ENCODE data around the gene TSPEAR.

TSPEAR gene

GRCh38 chr21:44478124-44478800, 233.1 kb downstream of the TSPEAR start:
- no peak for DNase-seq

DNA sequence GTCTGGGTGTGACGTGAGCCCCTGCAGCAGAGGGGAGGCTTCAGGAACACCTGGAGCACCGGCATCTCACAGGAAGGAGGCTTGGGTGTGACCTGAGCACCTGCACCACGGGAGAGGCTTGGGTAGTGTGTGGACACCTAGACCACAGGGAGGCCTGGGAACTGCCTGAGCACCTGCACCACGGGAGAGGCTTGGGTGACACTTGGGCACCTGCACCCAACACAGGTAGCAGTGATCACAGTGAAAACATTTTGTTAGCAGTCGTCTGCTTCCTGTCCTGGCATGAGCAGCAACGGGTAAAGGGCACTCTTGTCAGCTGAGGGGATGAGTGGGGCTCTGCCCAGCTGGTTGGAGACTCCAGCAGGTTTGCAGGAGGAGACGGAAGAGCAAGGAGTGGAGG, 233.7 kb downstream of the TSPEAR start:
- DNase-seq = no peak

DNA sequence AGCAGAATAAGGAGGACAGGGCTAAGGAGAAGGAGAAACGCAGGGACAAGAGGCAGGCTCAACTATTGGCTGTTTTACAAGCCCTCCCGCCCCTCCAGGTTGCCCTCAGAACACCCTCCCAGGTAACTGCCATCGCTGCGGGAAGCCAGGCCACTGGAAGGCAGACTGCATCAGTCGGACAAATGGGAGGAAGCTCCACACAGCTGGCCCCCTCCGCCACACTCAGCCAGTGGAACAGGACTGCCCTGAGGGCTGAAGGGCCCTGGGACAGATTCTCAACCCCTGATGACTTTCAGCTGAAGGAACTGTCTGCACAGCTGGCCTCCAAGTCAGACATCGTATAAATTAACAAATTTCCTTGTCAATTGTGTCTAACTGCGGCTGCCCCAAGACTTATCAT, 234.2 kb downstream of the TSPEAR start:
- DNase-seq = no peak

- no peak for DNase-seq
Measured at GRCh38 chr21:44475266-44475845, 236.0 kb downstream of the TSPEAR start.

DNA sequence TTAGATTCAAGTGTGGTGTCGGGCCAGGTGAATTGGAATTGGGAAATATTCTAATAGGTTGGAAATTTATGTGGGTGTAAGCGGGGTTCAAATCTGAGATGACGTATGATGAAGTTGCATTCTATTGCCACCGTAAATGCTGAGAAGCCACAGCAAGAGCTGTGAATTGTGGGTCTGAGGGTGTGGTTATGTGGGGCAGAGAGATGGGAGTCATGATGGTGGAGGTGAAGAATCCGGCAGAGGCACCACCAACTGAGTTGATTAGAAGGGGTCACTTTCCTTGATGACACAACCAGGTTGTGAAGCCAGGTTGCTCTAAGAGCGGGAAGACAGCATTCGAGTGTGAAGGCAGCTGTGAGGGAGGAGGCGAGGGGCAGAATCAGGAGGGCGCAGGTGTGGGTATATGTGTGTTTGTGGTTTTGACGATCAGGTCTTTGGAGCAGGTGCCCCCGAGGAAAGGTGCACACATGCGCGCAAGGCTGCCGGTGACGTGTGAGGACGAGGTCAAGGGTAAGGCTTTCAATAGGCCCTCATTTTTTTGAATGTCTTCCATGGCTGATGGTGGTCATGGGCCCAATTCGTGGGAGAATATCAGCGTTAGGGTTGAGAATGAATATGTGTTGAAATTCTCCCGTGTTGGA, 237.3 kb downstream of the TSPEAR start:
- no peak for DNase-seq

DNA sequence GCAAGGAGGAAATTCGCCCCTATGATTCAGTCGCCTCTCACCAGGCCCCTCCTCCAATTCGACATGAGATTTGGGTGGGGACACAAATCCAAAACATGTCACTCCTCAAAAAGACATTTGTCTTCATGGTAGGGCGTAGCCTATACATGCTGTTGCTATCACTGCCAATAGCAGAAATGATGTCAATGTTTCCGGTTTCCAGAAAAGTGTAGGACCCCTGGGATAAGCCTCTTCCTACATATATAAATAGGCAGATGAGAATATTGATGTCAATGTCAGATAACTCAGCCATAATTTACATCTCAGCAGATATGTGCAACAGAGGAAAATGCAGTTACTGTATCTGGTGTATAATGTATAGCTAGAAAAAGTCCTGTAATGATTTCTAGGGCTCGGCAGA, 239.4 kb downstream of the TSPEAR start:
- no peak for DNase-seq

DNA sequence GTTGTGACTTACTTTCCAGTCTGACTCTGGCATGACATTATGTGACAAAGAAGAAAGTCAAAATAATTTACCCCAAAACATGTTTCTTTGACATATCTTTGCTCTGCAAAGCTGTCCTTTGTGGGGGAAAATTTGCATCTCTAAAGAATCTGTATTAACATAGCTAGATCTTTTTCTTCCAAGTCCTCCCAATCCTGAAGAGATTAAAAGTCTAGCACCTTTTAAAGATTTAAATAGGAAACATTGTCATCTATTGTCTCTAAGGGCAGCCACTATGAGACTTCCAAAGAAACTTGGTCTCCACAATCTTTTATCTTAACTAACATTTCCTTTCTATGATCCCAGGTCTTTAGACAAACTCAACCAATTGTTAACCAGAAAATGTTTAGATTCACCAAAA, 240.0 kb downstream of the TSPEAR start:
- no peak for DNase-seq

DNA sequence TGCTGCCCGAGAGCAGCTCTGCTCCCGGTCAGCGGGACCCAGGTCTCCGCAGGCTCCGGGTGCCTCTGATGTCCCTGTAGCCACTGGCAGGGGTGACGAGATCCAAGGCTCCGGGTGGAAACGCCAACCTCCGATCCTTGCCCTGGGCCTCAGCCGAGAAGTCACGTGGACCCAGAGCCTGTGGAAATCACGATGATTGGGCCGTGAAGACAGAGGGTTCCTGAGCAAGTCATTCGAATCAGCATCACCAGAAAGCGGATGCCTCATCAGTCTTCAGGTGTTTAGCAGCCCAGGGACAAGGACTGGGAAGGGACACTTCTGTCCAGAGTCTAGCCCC, 243.5 kb downstream of the TSPEAR start:
- no peak for DNase-seq

- no peak for DNase-seq
Measured at GRCh38 chr21:44466996-44467858, 244.1 kb downstream of the TSPEAR start.

GRCh38 chr21:44466351-44466954, 244.9 kb downstream of the TSPEAR start:
- DNase-seq = no peak

DNA sequence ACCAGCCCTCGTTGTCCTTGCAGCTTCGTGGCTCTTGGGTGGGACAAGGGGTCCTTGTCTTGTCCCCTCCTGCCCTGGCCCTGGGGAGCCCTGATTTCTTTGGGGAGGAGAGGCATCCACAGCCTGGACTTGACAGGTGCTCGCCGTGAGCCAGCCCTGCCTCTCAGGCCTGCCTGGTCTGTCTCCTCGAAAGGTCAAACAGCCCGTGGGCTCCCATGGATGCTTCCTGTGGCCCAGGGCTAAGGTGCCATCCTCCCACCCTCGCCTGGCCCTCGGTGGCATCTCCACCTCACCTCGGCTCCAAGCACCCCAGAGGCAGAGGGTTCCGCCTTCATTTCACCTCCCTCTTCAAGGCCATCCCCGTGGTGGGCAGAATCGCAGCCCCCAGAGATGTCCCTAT, 247.0 kb downstream of the TSPEAR start:
- DNase-seq = no peak

- DNase-seq = no peak
Measured at GRCh38 chr21:44463724-44464123, 247.6 kb downstream of the TSPEAR start.

GRCh38 chr21:44462834-44463200, 248.6 kb downstream of the TSPEAR start:
- DNase-seq = no peak

DNA sequence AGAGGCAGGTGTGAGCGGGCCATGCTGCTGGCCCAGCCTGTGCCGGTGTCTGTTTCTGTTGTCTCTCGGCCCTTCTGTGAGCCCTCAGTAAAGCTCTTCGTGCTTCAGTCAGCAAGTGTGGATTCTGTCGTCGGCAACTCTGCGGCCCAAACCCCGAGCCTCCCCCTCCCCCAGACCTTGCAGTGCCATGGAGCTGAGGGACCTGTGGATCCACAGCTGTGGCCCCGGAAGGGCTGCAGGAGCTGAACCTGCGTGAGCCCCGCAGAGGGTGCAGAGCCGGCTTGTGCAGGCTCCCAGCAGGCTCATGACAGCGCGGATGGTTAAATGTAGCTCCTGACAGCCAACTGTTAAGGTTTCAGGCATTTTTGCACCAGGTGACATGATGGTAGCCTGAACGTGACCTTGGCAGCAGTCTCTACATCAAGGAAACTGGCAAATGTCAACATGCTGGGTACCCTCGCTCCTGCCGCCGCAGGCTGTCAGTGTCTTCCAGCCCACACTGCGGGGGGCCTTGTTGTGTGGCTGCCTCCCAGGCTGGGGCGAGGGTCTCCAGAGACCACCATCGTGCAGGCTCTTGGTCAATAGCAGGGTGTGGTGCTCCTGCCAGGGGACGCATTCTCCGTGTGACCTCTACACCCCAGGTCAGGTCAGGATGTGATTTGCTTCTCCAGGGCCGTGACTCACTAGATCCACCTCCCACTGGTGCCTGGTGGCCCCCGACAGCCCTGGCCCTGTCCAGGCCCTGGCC, 249.1 kb downstream of the TSPEAR start:
- no peak for DNase-seq

- no peak for DNase-seq
Measured at GRCh38 chr21:44461464-44462001, 249.8 kb downstream of the TSPEAR start.

- no peak for DNase-seq
Measured at GRCh38 chr21:44461005-44461404, 250.4 kb downstream of the TSPEAR start.

DNA sequence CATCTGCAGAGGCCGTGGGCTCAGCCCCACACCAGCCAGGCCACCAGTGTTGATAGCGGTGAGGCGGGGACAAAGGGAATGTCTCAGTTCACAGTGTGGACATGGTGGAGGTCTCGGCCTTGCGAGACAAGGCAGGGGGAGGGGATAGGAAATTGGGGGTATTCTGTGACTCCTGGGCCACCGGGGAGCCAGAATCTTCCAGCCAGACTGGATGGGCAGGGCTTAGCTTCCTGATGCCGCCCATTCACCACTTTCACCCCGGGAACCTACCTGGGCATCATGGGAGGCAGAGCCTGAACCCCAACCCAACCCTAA, 251.0 kb downstream of the TSPEAR start:
- DNase-seq = no peak

DNA sequence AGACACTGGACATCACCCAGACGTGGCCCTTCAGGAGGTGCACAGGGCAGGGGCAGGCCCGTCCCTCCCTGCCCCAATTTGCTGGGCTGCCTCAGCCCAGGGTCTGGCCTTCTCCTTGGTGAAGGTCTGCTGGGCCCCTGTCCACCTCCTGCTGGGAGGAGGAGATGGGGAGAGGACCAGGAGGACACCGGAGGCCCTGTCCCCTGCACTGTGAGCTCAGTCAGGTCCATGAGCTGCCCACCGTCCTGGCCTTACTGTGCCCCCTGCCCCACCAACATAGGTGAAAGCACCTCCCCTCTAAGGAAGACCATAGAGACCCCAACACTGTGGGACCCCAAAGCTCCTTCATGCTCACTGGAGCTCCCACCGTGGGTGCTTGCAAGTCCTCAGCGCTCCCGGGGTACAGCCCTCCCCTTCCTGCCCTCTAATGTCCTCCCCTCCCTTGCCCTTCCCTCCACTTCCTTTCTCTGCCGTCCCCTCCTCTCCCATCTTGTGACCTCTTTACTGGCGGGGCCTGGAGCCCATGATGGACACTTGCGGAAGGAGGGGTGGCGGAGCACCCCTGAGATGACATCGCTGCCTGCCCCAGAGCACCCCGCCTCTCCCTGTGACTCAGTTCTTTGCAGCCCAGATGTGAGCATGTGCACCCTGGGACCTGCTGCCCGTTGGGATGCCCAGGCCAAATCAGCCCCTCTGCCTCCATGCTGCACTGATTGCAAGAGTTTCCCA, 251.5 kb downstream of the TSPEAR start:
- DNase-seq = no peak

DNA sequence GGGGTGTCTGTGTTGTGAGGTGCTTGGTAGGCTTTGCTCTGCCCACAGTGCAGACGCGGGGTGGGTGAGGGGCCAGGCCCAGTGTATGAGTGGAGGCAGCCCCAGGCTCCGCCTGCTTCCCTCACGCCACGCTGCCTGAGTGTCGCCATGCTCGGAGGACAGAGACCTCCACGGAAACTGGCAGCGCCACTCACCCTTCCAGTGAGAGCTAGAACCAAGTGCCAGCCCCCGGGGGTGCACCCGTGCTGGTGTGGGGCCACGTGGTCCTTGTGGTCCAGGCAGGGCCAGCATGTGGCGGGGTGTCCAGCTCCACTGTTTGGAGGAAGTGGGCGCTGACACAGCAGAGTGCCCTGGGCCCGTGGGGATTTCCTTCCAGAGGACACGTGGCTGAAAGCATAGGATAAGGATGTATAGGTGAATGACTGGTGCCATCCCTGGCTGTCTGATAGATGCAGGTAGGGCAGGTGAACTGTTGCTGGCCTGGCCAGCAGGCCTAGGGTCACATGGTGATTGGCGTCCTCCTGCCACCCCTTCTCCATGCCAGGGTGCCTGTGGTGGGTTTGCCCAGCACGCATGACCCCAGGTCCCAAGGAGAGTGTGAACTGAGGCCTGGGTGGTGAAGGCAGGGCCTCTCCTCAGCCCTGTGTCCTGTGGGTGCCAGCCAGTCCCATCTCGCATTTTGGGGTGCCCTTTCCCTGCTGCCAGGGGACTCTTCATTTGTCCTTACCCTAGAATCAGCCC, 252.2 kb downstream of the TSPEAR start:
- DNase-seq = no peak

DNA sequence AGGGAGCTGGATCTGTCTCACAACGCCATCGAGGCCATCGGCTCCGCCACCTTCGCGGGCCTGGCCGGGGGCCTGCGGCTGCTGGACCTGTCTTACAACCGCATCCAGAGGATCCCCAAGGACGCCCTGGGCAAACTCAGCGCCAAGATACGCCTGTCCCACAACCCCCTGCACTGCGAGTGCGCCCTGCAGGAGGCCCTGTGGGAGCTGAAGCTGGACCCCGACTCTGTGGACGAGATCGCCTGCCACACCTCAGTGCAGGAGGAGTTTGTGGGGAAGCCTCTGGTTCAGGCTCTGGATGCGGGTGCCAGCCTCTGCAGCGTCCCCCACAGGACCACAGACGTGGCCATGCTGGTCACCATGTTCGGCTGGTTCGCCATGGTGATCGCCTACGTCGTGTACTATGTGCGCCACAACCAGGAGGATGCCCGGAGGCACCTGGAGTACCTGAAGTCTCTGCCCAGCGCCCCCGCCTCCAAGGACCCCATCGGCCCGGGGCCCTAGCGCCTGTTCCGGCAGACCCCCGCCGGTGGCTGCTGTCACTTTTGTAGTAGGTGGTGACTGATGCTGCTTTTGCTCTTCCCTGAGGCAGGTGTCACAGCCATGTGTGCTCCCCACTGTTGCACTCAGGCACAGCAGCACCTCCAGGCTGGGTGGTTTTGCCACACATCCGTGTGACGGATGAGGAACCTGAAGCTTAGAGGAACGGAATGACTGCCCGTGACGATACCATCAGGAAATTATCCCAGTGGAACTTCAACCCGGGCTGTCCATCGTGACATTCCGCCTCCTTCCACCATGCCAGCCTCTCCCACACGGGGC, 254.2 kb downstream of the TSPEAR start:
- no peak for DNase-seq

Data from stimulated activated CD4-positive, alpha-beta T cell treated with anti-CD3 and anti-CD28 coated beads, Interleukin-2, amount 100 ng/mL, for 24 hours (primary cell).